ENCODE data around the gene CXCR6.

The CXCR6 gene

DNA sequence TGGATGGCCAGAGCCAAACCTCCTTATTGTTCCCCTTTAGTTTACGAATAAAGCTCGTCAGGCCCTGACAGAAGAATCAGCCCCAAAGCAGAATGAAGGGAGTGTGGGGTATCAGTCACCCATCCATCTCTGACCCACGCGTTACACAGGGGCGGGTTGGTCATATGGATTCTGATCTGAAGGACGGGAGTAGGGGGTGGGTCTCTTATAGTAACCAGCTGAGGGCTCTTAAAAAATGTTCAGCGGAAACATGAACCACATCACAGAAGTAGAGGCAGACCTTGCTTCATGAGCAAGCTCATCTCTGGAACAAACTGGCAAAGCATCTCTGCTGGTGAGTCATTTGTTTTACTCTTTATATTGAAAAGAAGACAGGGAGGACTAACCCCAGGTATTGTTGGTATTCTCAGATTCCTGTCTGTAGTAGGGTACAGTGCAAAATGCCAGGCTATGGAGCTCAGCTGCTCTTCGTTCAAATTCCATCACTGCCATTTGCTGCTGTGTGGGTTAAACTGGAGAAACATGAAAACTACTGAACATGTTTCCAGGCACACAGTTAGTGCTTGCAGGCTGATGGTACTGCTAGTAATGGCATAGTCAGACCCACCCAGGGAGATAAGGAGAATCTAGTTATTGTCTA lies at the start of gene CXCR6:
Gene CXCR6 (plus strand): TSS at position 258 of the 640 bp plus-strand sequence. CDS start 3,018 bp downstream, outside the sequence.
- no peak for DNase-seq (ENCODE audit: low spot score)

DNA sequence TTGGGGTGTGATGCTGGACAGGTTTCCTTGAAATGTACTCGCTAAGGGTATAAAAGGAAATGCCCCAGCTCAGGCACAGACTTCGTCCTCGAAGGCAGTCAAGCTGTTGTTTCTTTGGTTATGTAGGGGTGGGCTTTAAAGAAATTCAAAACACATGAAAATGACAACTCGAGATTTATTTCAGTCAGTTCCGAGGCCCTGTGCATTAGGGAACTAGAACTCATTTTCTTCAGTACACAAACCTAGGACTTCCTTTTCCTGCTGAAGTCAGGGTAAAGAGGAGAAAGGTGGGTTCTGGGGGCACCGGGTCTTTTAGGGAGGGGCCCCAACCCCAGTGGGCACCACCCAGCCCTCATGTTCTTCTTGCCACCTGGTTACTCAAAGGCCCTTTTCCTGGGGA lies 49.2 kb upstream of the CXCR6 start:
- DNase-seq (ENCODE audit: low spot score): no peak

DNA sequence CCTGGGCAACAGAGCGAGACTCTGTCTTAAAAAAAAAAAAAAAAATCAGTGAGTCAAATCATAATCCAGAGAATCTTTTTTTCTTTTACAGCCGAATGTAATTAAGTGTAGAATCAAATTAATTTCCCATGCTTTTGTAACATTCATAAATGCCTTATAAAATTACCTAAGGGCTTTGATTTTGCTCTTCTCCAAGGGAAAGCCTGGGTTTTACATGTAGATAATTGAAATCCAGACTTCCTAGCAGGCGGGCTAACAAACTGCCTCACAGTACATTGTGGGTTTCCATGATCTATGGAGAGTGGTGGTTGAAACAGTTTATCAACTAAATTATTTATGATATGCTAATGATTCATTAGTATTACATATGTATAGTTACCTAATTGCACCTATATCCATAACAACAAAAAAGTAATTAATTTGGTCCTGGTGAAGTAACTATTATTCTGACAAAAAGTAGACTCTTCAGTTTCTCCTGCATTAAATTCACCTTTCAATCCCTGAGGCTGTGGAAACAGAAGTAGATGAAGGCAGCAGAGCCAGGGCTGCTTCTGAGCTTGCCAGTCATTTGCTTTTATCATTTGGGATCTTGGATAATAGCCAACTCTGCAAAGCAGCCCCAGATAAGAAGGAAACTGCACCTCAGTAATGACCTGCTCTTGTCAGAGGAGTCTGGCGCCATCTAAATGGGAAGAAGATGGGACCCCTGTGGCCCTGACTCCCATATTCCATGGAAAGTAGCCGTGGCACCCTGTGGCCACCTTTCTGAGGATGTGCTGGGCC lies 47.4 kb upstream of the CXCR6 start:
- DNase-seq (ENCODE audit: low spot score): no peak

DNA sequence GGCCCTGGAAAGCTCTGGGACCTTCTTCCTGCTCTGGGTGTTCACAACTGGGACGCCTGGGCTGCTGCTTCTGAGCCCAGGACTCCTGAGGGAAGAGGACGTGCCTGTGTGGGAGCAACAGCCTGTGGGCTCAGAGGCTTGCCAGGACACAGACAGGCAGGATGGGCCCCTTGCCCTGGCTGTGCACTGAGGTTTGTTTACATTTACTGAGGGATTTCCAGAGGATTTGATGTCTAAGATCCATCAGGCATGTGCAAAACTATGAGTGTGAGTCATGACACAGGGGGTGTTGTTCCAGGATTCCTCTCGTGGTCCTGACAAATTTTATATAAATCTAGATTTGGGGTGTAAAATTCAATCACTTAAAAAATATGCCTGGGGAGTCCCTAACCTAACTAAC lies 46.3 kb upstream of the CXCR6 start:
- no peak for DNase-seq (ENCODE audit: low spot score)

DNA sequence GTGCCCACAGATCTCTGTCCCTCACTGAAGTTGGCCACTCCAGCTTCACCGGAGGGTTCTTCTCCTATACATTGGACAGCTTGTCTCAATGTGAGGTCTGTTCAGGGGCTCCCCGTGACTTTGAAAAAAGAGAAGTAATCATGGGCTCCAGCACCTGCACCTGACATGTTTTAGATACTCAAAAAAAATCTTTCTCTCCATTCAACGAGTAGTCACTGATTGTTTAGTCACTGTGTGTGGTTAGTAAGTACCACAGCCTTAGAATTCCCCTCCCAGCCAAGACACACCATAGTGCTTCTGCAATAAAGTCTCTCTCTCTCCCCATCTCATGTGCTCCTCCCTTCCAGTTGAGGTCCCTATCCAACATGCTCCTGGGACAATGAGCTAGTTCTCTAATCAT lies 38.3 kb upstream of the CXCR6 start:
- DNase-seq (ENCODE audit: low spot score): no peak

DNA sequence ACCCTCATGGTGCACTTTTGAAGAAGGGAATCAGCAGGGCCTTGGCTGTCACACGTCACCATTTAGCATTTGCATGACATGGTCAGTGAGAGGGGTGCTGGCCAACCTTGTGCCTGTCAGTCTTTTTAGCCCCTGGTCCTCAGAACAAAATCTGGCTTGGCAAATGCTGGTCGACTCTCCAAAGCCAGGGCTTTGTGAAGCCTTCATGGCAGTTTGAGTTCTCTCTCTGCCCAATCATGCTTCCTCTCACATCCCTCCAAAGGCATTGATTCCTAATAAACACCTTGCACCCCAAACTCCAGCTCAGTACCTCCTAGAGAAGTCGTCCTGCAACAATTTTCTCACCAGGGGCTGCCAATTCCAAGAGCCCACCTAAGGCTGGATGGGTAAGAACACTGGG lies 37.5 kb upstream of the CXCR6 start:
- DNase-seq (ENCODE audit: low spot score): no peak

DNA sequence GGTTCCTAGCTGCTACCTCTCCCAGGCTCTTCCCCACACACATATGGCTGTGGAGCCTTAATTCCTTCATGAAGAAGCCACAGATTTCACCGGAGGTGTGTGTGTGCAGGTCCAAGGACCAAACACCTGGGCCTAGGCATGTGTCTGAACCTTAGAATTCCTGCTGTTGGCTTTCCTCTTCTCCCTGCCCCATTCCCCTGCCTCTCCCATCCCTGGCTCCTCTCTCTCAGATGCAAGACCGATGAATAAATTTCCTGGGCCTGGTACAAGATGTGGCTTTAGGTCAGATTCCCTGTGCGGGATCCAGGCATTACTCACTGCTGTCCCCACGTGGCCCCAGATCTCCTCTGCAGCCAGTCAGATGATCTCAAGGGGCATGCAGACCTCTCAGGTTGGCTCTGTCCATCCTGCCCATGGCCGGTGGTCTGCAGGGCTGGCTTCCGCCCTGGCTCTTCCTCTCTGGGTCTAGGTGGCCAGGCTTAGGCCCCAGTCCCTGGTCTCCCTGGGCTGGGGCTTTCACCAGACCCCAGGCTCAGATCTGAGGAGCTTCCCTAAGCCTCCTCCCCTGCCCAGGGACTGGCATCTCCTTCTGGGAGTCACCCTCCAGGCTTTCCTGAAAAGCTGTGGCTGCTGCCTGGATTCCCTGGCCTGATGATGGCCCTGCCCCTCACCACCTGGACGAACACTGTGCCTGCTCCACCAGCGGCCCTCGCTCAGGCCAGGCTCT lies 36.4 kb upstream of the CXCR6 start:
- DNase-seq (ENCODE audit: low spot score): no peak

DNA sequence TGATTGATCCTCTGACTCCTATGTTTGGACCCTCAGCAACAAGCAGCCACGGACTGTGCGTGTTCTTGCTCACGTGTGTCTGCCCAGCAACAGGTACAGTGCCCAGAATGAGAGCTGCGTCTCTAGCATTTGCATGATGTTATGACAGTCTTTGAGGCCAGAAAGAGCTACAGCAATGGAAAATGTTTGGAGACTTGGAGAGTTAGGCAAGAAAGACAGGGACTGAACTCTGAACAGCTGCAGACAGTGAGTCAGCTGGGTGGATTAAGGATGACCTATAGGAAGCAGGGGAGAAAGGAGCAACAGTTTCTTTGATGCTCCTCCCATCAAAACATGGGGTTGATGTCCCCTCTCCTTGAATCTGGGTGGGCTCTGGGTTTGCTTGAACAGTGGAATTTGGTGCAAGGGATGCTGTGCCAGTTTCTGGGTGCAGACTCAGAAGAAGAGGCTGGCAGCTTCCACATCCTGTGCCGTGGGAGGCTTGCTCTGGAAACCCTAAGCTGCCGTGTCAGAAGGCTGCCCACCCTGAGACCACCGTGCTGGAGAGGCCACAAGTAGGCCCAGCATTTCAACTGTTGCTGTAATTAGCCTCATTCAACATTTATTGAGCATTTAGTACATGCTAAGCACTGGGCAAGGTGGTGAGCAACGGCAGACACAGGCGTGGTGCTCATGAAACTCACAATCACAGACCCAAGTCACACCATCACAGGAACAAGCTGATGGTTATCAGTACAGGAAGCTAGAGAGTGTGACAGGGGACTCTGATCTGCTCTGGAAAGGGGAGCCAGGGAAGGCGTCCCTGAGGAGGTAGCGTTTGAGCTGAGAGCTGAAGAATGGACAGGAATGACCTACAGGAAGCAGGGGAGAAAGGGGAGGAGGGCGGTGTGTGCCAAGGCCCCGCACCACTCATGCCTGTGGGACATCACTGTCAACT lies 35.2 kb upstream of the CXCR6 start:
- DNase-seq (ENCODE audit: low spot score): no peak

DNA sequence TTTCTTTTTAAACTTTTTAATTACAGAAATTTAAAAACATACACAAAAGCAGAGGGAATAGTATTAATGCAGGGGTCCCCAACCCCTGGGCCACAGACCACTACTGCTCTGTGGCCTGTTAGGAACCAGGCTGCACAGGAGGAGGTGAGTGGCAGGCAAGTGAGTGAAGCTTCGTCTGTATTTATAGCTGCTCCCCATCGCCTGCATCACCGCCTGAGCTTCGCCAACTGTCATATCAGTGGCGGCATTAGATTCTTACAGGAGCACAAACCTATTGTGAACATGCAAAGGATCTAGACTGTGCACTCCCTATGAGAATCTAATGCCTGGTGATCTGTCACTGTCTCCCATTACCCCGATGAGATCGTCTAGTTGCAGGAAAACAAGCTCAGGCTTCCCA lies 34.5 kb upstream of the CXCR6 start:
- DNase-seq (ENCODE audit: low spot score): no peak

DNA sequence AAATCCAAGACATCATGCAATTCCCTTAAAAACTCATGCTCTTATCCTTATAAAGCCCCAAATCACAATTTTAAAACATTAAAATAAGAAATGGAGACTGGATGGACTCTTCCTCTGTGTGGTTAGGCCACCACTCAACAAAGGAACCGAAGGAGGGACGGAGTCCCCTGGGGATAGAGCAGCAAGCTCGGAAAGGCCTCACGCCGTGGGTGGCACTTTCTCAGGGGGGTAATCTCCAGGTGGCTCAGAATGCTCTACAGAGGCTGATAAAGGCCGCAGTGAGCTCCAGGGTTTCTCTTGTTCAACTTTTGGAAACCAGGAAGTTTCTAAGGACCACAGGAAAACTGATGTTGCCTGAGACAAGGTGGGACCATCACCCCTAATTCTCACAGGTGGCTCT lies 33.7 kb upstream of the CXCR6 start:
- no peak for DNase-seq (ENCODE audit: low spot score)

DNA sequence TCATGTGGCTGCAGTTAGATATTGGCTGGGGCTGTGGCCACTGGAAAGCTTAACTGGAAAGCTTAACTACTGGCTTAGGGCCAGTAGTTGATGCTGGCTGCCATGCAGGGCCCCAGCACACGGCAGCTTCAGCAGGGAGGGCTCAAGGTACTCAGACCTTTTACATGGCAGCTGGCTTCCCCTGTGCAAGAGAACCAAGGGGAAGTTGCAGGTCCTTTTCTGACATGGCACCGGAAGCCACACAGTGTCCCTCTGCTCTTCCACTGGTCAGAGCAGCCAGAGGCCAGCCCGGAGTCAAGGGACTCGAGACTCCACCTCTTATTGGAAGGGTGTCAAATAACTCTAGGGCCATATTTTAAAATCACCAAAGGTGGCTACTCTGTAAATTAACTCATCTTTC lies 32.4 kb upstream of the CXCR6 start:
- no peak for DNase-seq (ENCODE audit: low spot score)

DNA sequence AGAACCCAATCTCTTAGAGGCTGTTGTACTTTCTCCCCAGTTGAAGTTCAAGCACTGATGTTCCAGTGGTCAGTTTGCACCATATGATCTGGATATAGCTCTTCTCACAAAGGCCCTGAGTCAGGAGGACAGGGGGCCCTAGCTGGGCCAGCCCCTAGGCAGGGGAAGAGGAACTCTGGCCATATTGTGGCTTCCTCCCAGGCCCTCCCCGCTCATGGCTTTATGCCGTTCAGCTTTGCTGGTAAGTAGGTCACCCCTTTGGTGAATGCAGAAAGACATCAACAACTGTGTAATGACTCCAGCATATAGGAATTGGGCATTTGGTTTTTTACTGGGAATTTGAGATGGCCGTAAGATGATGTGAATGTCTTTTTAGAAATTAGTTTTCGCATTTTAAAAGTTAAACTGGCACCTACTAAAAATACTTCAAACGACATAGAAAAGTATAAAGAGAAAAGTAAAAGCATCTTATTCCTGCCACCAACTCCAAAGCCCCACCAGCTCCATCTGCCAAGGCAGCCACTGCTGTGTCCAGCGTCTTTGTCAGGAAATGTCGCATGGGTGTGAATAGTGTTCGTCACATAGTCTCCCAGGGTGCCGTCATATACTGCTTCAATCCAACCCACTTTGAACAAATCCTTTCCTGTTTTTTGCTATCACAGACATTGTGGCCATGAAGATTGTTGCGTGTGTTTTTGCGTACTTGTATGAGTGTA lies 31.6 kb upstream of the CXCR6 start:
- no peak for DNase-seq (ENCODE audit: low spot score)

DNA sequence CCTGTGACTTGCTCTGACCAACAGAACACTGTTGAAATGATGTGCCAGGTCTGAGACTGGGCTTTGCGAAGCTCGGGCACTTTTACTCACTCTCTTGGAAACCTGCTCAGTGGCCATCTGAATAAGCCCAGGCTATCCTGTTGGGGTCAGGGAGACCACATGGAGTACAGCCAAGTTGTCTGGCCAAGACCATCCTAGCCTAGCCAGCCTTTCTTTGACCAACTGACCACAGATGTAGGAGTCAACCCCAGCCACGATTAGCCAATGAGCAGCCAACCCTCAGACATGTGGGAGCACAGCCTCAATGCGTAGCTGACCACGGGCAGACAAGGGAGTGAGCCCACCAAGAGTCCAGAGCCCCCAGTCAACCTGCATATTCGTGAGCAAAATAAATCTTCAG lies 30.8 kb upstream of the CXCR6 start:
- DNase-seq (ENCODE audit: low spot score): no peak

DNA sequence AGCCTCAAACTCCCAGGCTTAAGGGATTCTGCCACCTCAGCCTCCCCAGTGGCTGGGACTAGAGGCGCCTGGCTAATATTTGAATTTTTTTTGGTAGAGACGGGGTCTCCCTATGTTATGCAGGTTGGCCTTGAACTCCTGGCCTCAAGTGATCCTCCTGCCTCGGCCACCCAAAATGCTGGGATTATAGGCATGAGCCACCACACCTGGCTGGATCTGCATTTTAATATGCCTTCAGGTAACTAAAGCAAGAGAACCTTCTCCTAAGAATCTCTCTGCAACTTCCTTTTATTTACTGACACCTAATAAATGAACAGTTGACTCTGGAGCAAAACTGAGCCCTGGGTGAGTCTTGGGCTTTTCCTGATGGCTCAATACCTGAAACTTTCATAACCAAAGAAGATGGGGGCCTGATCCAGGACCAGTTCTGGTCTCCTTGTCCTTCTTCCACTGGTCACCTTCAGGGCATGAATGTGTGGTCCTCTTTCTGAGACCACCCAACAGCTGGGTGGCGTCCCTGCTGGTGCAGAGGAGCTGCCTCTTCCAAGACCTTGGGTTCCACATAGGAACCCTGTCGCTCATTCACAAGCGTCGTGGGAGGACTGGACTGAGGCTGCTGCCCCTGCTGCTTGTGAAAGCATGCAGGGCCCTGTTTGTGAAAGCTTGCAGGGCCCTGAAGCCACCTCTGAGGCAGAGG lies 28.8 kb upstream of the CXCR6 start:
- DNase-seq (ENCODE audit: low spot score): no peak

DNA sequence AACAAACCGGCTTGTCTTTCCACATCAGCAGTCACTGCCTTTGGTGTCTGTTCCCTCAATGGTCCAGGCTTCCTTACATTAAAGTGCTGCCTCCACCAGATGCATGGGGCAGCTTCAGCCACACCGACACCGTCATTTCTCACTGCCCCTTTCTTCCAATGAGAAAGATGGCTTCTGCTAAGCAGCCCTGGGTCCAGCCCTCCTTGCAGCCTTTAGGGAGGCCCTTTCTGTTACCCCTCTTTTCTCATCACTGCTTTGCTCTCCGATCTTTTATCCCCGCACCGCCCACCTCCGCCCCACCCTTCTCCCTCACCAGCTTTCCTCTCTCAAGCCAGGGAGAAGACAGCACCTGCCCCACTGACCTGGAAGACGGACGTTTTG lies 28.2 kb upstream of the CXCR6 start:
- no peak for DNase-seq (ENCODE audit: low spot score)

DNA sequence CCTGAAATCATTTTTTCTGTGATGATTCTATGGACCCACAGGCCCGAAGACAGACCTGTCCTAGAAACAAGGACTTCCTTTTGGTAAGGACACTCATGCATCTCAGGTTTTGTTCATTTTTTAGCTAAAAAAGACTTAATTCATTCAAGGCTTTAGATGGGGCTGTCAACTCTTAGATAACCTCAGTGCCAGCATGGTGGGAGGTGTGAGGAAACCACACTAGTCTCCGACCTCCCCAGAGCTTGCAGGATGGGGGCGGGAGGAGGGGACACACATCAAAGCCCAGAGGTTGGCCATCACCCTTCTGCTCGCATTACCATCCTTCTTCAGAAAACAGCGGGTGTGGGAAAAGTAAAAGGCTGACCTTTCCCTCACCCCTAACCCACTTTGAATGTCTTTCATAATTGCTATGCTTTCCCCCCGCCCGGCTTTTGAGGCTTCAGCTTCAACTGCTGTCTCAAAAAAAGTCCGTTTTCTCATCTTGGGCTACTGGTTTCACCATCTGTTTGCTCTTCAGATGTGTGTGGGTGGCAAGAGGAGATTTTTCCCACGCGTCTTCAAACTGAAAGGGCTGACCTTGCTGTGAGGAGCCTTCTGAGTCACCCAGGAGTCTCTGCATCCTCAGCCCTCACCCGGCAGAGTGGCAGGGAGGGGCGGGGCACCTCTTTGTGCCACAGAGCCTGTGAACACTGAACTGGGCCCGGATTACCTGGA lies 27.6 kb upstream of the CXCR6 start:
- no peak for DNase-seq (ENCODE audit: low spot score)

DNA sequence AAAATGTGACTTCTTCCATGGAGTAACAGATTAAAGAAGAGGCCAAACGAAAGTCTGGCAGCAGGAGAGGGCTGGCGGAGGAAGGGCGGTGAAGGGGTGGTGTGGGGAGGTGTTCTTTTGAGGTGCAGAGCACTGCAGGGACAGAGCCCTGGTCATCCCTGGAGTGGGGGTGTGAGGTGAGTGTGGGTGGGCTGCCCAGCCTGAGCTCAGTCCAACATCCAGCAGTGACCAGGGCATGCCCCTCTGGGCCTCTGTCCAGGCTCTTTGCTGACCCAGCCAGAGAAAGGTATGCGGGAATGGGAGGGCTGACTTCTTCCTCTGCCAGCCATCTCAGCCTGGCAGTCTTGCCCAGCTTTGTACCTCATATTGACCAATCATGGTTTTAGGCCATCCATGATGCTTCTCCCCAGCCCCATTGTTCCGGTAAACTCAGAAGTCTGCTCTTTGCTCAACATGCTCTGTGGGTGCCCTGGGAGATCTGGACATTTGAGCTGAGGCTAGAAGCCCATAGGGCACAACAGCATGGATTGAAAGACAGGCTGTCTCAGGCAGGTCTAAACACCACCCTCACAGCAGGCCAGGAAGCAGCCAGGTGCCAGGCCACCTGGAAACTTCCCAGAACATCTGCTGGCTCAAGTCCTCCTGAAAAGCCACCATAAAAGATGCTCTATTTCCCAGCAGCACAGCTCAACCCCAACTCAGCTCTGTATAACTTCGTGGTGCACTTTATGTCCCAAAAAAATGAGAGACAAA lies 25.9 kb upstream of the CXCR6 start:
- no peak for DNase-seq (ENCODE audit: low spot score)

DNA sequence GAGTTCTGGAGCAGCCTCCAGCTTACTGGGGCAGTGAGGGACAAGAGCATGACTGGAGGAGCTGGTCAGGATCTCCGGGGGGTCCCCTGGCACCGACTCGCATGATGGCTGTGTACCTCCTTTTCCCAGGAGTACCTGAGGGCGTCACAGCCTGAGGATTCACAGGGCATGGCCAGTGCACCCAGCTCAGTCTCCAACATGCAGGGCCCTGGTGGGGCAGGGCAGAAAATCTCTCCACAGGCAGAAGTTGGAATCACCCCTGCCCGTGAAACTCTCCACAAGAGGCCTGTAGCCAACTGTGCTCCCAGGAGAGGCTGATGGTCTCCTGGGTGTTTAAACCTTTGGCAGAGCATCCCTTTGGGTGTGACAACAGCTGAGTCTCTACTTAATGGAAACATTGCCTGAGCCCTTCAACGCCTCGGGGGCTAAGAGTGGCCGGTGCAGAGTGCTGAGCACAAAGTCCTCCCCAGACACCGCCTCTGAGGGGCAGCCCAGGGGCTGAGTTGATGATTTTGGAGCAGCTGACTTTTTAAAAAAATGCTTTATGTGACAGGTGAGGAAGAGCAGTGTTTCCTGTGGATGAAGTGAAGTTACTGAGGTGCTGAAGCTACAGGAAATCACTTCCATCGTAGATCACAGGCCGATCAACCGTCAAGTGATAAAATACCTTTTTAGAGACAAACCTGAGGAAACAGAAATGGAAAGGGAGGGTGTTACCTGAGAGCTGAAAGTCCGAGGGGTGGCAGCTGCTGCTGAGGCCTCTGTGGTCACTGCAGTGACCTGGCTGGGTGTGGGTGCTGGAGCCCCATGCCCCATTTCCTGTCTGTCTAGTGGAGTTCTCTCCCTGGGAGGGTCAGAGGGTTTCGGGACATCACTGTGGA lies 21.9 kb upstream of the CXCR6 start:
- DNase-seq (ENCODE audit: low spot score): no peak

DNA sequence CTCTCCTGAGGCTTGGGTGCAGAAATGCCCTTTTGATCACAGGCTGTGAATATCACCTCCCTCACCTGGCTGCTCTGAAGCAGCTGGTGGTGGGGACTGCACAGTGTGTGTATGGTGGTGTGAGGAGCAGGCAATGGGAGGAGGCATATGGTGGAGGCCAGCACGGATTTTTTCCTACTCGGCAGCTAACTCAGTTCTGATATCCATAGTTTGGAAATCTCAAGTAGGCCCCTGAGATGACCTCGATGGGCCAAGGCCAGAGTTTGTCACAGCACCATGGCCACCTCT lies 21.3 kb upstream of the CXCR6 start:
- DNase-seq (ENCODE audit: low spot score): no peak
